MM.1S (cell line): Measurements from ENCODE around the gene P2RX6.

Source experiments
- DNase-seq: peaks from one replicate; pipeline ENCODE4 v3.0.0-alpha.2; 2015
- H2AFZ ChIP-seq: fragments of 300-600 bp; sonication (generic); 2 replicates; pipeline ENCODE4 v1.6.0; 2016; ENCODE audit warnings: antibody characterized with exemption, low read length
- H3F3A ChIP-seq: fragments of 300-600 bp; sonication (generic); 2 replicates; pipeline ENCODE4 v1.6.1; 2016; ENCODE audit warnings: mild to moderate bottlenecking, antibody characterized with exemption, low read length, moderate library complexity, mixed read lengths; ENCODE audit not compliant: insufficient read depth
- H3K27ac ChIP-seq: fragments of 300-600 bp; sonication (generic); 2 replicates; pipeline ENCODE4 v1.5.1; 2016; ENCODE audit warnings: mild to moderate bottlenecking, low read length
- H3K27me3 ChIP-seq: fragments of 300-600 bp; sonication (generic); replicated peaks from 2 replicates; pipeline ENCODE4 v1.6.0; 2016; ENCODE audit warnings: low read length; ENCODE audit not compliant: insufficient read depth
- H3K36me3 ChIP-seq: fragments of 300-600 bp; sonication (generic); replicated peaks from 2 replicates; pipeline ENCODE4 v1.6.1; 2016; ENCODE audit warnings: mild to moderate bottlenecking, low read length, mixed read lengths; ENCODE audit not compliant: insufficient read depth
- H3K4me1 ChIP-seq: fragments of 300-600 bp; sonication (generic); 2 replicates; pipeline ENCODE4 v1.6.1; 2016; ENCODE audit warnings: low read length, mixed read lengths
- H3K4me2 ChIP-seq: fragments of 300-600 bp; sonication (generic); 2 replicates; pipeline ENCODE4 v1.6.0; 2016; ENCODE audit warnings: low read depth, low read length
- H3K4me3 ChIP-seq: fragments of 300-600 bp; sonication (generic); 2 replicates; pipeline ENCODE4 v1.5.1; 2016; ENCODE audit warnings: low read length, mixed read lengths
- H3K79me2 ChIP-seq: fragments of 300-600 bp; sonication (generic); 2 replicates; pipeline ENCODE4 v1.6.1; 2016; ENCODE audit warnings: mixed run types, low read length, mixed read lengths
- H3K9ac ChIP-seq: fragments of 300-600 bp; sonication (generic); 2 replicates; pipeline ENCODE4 v1.6.1; 2016; ENCODE audit warnings: low read length, mixed read lengths
- H3K9me2 ChIP-seq: fragments of 300-600 bp; sonication (generic); replicated peaks from 2 replicates; pipeline ENCODE4 v1.6.1; 2016; ENCODE audit warnings: mild to moderate bottlenecking, low read length, mixed read lengths; ENCODE audit not compliant: insufficient read depth
- H3K9me3 ChIP-seq: fragments of 300-600 bp; sonication (generic); replicated peaks from 2 replicates; pipeline ENCODE4 v1.6.1; 2016; ENCODE audit warnings: mild to moderate bottlenecking, low read length, mixed read lengths; ENCODE audit not compliant: insufficient read depth
- H4K20me1 ChIP-seq: fragments of 300-600 bp; sonication (generic); 2 replicates; pipeline ENCODE4 v1.6.1; 2016; ENCODE audit warnings: mild to moderate bottlenecking, low read length, moderate library complexity, mixed read lengths; ENCODE audit not compliant: insufficient read depth
- CTCF ChIP-seq: fragments of 300-600 bp; sonication (generic); IDR thresholded peaks from 2 replicates; pipeline ENCODE4 v1.5.1; 2016; ENCODE audit warnings: antibody characterized with exemption, low read length, mixed read lengths
- EZH2 ChIP-seq: fragments of 300-600 bp; sonication (generic); optimal IDR thresholded peaks from 2 replicates; pipeline ENCODE3; 2017; ENCODE audit warnings: low read depth, mild to moderate bottlenecking, antibody characterized with exemption, low read length, mixed read lengths
- EZH2phosphoT487 ChIP-seq: fragments of 300-600 bp; sonication (generic); IDR thresholded peaks from 2 replicates; pipeline ENCODE4 v1.6.1; 2018; ENCODE audit warnings: antibody characterized with exemption, low read length

P2RX6 gene

GRCh38 chr22:20979940-20980453 is 35.0 kb upstream of the P2RX6 start:
- Histone ChIP-seq H3K79me2 (peaks cover 17% of the 10 kb centered on the region), H3K27ac (no peak overlapping the region), H3K4me1 (peaks cover 13% of the 10 kb centered on the region; the same call in 1 of the 2 replicates), H3K9me2 (no peaks in the 10 kb centered on the region), H4K20me1 (no peaks in the 10 kb centered on the region), H3K4me3 (no peak overlapping the region), H3F3A (no peaks in the 10 kb centered on the region), H3K9me3 (no peaks in the 10 kb centered on the region), H3K36me3 (no peaks in the 10 kb centered on the region), H2AFZ (no peak overlapping the region), H3K4me2 (no peak overlapping the region), H3K9ac (no peak overlapping the region), H3K27me3 (peaks cover 21% of the 10 kb centered on the region; the same call in 1 of the 2 replicates)
- DNase-seq: no peak
- TF ChIP-seq CTCF: no peak
- TF ChIP-seq EZH2phosphoT487: no peak
- no peak for TF ChIP-seq EZH2

GRCh38 chr22:20980523-20980922 is 34.4 kb upstream of the P2RX6 start:
- H3K27ac ChIP-seq: no peak overlapping the region
- TF ChIP-seq EZH2phosphoT487 (no peak), CTCF (no peak), EZH2 (no peak)

GRCh38 chr22:20980938-20981722 is 33.8 kb upstream of the P2RX6 start:
- peaks cover 10% of the 10 kb centered on the region; the same call in 1 of the 2 replicates for H3K27me3 ChIP-seq
- H4K20me1 ChIP-seq: no peaks in the 10 kb centered on the region
- no peak for DNase-seq
- H2AFZ ChIP-seq: peak overlapping the region; percentile 76
- no peaks in the 10 kb centered on the region for H3K36me3 ChIP-seq
- H3K79me2 ChIP-seq: peaks cover 17% of the 10 kb centered on the region
- peaks cover 13% of the 10 kb centered on the region; the same call in 1 of the 2 replicates for H3K4me1 ChIP-seq
- TF ChIP-seq EZH2: no peak
- TF ChIP-seq EZH2phosphoT487: no peak
- TF ChIP-seq CTCF: no peak
- peak overlapping the region; percentile 74 for H3K9ac ChIP-seq
- no peaks in the 10 kb centered on the region for H3K9me3 ChIP-seq
- no peaks in the 10 kb centered on the region for H3K9me2 ChIP-seq
- peak overlapping the region; percentile 90 for H3K4me2 ChIP-seq
- H3K4me3 ChIP-seq: peak overlapping the region; percentile 76
- H3K27ac ChIP-seq: peak overlapping the region; percentile 62; the same call in 1 of the 2 replicates
- no peaks in the 10 kb centered on the region for H3F3A ChIP-seq

More at GRCh38 chr22:20980523-20980922, 34.4 kb upstream of the P2RX6 start:
- peaks cover 13% of the 10 kb centered on the region; the same call in 1 of the 2 replicates for H3K4me1 ChIP-seq
- no peaks in the 10 kb centered on the region for H3K36me3 ChIP-seq
- no peaks in the 10 kb centered on the region for H3K9me3 ChIP-seq
- no peaks in the 10 kb centered on the region for H3F3A ChIP-seq
- H4K20me1 ChIP-seq: no peaks in the 10 kb centered on the region
- H3K27me3 ChIP-seq: peaks cover 16% of the 10 kb centered on the region; the same call in 1 of the 2 replicates
- no peak overlapping the region for H2AFZ ChIP-seq
- peaks cover 17% of the 10 kb centered on the region for H3K79me2 ChIP-seq
- no peak overlapping the region for H3K4me3 ChIP-seq
- H3K9ac ChIP-seq: no peak overlapping the region
- H3K9me2 ChIP-seq: no peaks in the 10 kb centered on the region
- no peak overlapping the region for H3K4me2 ChIP-seq
- no peak for DNase-seq
